ENCODE measurements around the gene PRKCB.

PRKCB gene

GRCh38 chr16:23866621-23867020 lies 30.8 kb downstream of the PRKCB start:
- no peak for DNase-seq (ENCODE audit: low spot score)

GRCh38 chr16:23867566-23867965 lies 31.8 kb downstream of the PRKCB start:
- DNase-seq (ENCODE audit: low spot score): no peak

GRCh38 chr16:23868136-23868535 lies 32.4 kb downstream of the PRKCB start:
- DNase-seq (ENCODE audit: low spot score): no peak

GRCh38 chr16:23869052-23869451 lies 33.3 kb downstream of the PRKCB start:
- no peak for DNase-seq (ENCODE audit: low spot score)

GRCh38 chr16:23871924-23872323 lies 36.1 kb downstream of the PRKCB start:
- no peak for DNase-seq (ENCODE audit: low spot score)

GRCh38 chr16:23874613-23875294 lies 39.0 kb downstream of the PRKCB start:
- DNase-seq (ENCODE audit: low spot score): no peak

GRCh38 chr16:23876256-23876896 lies 40.6 kb downstream of the PRKCB start:
- DNase-seq (ENCODE audit: low spot score): no peak

GRCh38 chr16:23877107-23878070 lies 41.6 kb downstream of the PRKCB start:
- DNase-seq (ENCODE audit: low spot score): no peak

GRCh38 chr16:23879735-23880373 lies 44.1 kb downstream of the PRKCB start:
- no peak for DNase-seq (ENCODE audit: low spot score)

GRCh38 chr16:23889189-23889588 lies 53.4 kb downstream of the PRKCB start:
- DNase-seq (ENCODE audit: low spot score): no peak

- no peak for DNase-seq (ENCODE audit: low spot score)
Observed at GRCh38 chr16:23893986-23894385, 58.2 kb downstream of the PRKCB start.

- no peak for DNase-seq (ENCODE audit: low spot score)
Observed at GRCh38 chr16:23895052-23895451, 59.3 kb downstream of the PRKCB start.

- no peak for DNase-seq (ENCODE audit: low spot score)
Observed at GRCh38 chr16:23896832-23897821, 61.3 kb downstream of the PRKCB start.

- DNase-seq (ENCODE audit: low spot score): no peak
Observed at GRCh38 chr16:23898682-23899430, 63.1 kb downstream of the PRKCB start.

GRCh38 chr16:23899869-23900268 lies 64.1 kb downstream of the PRKCB start:
- no peak for DNase-seq (ENCODE audit: low spot score)

GRCh38 chr16:23900480-23901177 lies 64.8 kb downstream of the PRKCB start:
- no peak for DNase-seq (ENCODE audit: low spot score)

GRCh38 chr16:23901178-23902033 lies 65.6 kb downstream of the PRKCB start:
- DNase-seq (ENCODE audit: low spot score): no peak

- DNase-seq (ENCODE audit: low spot score): no peak
Observed at GRCh38 chr16:23902034-23902747, 66.4 kb downstream of the PRKCB start.
